COLO829 (cell line): ENCODE results near the gene PRPF6.

Source experiments
- DNase-seq: peaks from one replicate; pipeline ENCODE4 v3.0.0; 2012; ENCODE audit warnings: low spot score

Gene PRPF6

GRCh38 chr20:63945921-63946920 lies 34.7 kb upstream of the PRPF6 start:
- no peak for DNase-seq

- DNase-seq = no peak
Observed at GRCh38 chr20:63946986-63947637, 33.8 kb upstream of the PRPF6 start.

- DNase-seq = no peak
Observed at GRCh38 chr20:63947638-63948456, 33.1 kb upstream of the PRPF6 start.

GRCh38 chr20:63950701-63951397 lies 30.1 kb upstream of the PRPF6 start:
- DNase-seq = no peak

GRCh38 chr20:63951398-63952209 lies 29.3 kb upstream of the PRPF6 start:
- DNase-seq = no peak

GRCh38 chr20:63952210-63952535 lies 28.8 kb upstream of the PRPF6 start:
- DNase-seq = no peak

- DNase-seq = no peak
Observed at GRCh38 chr20:63952769-63953168, 28.2 kb upstream of the PRPF6 start.

GRCh38 chr20:63953764-63954429 lies 27.0 kb upstream of the PRPF6 start:
- DNase-seq = no peak

GRCh38 chr20:63955281-63955826 lies 25.6 kb upstream of the PRPF6 start:
- no peak for DNase-seq

GRCh38 chr20:63955827-63956663 lies 24.9 kb upstream of the PRPF6 start, which contains the start of gene UCKL1:
Gene UCKL1, minus strand, starts transcription at chr20:63956416. Its CDS starts 44 bp downstream, at chr20:63956372.
- peak; percentile 79 for DNase-seq

GRCh38 chr20:63956664-63957003 lies 24.3 kb upstream of the PRPF6 start:
- no peak for DNase-seq

- peak; percentile 86 for DNase-seq
Observed at GRCh38 chr20:63957004-63957689, 23.8 kb upstream of the PRPF6 start.

- no peak for DNase-seq
Observed at GRCh38 chr20:63957690-63958441, 23.1 kb upstream of the PRPF6 start.

- DNase-seq = no peak
Observed at GRCh38 chr20:63958471-63958870, 22.5 kb upstream of the PRPF6 start.

- no peak for DNase-seq
Observed at GRCh38 chr20:63958964-63959698, 21.8 kb upstream of the PRPF6 start.

GRCh38 chr20:63959699-63960075 lies 21.2 kb upstream of the PRPF6 start:
- DNase-seq = no peak
